Measurements from ENCODE around the gene OTOL1. TPM values are rescaled to one million over a fixed set of nuclear protein-coding genes. Genes with fewer than 3 reads are reported as not detected.

The OTOL1 gene
- polyA plus RNA-seq, 5 donors: not detected

- no peak for DNase-seq
Measured at GRCh38 chr3:161540594-161540993, 44.0 kb downstream of the OTOL1 start.

DNA sequence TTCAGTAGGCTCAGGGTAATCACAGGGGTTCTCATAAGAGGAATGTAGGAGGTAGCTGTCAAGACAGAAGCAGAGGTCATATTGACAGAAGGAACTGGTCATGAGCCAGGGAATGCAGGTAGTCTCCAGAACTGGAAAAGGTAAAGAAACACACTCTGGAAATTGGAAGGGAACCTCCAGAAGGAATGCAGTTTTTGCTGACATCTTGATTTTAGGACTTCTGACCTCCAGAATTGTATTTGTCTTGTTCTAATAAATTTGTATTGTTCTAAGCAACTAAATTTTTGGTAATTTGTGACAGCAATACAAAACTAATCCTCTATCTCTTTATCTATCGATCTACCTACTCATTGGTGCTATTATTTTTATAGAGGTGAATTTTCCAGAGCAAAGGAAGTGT, 49.2 kb downstream of the OTOL1 start:
- DNase-seq: no peak

- DNase-seq: peak; percentile 47 to 67
Measured at GRCh38 chr3:161548301-161548700, 51.7 kb downstream of the OTOL1 start.

DNA sequence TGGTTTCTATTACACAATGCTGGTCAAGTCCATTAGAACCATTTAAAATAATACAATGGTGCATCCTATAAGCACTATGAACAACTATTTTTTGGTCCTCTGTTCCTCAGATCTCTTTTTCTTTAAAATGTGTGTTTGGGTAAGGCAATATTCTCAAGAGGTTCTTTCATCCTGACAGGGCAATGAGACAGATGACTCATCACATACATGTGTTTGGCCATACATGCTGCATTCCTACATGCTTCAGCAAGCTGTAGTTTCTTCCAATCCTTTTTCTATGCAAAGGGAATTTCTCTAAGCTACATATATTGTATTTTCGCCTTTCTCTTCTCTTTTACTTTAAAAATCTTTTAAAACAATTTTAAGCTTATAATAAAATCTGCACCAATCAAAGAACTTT, 52.7 kb downstream of the OTOL1 start:
- DNase-seq: no peak

- no peak for DNase-seq
Measured at GRCh38 chr3:161550491-161551195, 54.0 kb downstream of the OTOL1 start.

DNA sequence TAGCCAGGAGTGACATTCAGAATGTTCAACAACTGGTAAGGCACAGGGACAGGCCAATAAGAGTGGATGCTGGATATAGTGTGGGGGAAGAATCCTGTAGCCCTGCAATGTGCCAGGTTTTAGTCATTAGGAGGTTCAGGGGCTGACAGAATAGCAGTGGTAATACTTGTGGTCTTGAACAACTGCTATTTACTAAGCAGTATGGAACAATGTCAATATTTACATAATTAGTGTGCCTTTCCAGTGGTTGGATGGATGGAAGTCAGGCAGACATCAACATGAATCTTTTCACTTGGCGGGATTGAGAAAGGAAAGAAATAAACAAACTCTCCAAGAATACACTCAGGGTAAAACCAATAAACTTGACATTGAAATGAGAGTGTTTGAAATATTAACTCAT, 55.1 kb downstream of the OTOL1 start:
- no peak for DNase-seq

DNA sequence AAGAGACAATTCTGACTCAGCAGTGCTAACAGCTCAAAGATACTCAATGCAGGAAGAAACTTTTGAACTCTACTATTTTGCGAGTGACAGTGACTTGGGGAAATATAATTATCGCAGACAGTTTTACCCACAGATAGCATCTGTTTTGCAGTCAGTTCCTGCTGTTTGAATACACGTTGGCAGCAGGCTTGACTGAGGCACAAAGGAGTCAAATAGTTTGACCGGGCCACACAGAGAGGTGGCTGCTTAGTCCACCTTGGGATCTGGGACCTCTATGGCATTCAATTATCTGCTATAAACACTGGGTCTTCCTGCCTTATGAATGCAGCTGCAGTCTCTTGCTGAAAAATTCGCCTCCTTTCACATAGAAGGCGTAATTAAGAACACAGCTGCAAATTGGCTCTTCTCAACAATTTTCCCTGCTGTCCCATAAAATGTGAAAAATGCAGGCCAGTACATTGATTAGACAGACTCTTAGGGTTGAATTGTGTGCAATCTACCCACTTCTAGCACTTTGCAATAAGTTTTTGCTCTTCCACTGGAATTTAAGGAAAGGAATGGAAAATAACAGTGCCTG, 56.5 kb downstream of the OTOL1 start:
- no peak for DNase-seq

Other genes with a start within 250 kb of the OTOL1 start
- 10 to 100 TPM in 3 of 5 donors, 1 to 10 TPM in 2; 2.4 to 15.8 (median 11.3) TPM for gene SPTSSB, start 125.3 kb upstream of the OTOL1 start, polyA plus RNA-seq (ENCODE audit: insufficient read depth in 1 of 5, insufficient read length in 5 of 5, low replicate concordance in 1 of 5)